K562 (cell line): Measurements from ENCODE around the gene MYL3. TPM values are rescaled to one million over a fixed set of nuclear protein-coding genes. Genes with fewer than 3 reads are reported as not detected.

ENCODE experiments used
- ADNP ChIP-seq: fragments of 200-800 bp; sonication (Bioruptor generic); IDR thresholded peaks from 2 replicates; pipeline ENCODE4 v1.6.1; 2016; ENCODE audit warnings: missing genetic modification characterization, missing compliant biosample characterization
- ARID2 ChIP-seq: fragments of 450-650 bp; IDR thresholded peaks from 2 replicates; pipeline ENCODE4 v1.6.1; 2017; ENCODE audit warnings: antibody characterized with exemption, mild to moderate bottlenecking
- BCOR ChIP-seq: fragments of 450-650 bp; IDR thresholded peaks from 2 replicates; pipeline ENCODE4 v1.6.1; 2016
- BMI1 ChIP-seq: fragments of 150-350 bp; IDR thresholded peaks from 2 replicates; pipeline ENCODE4 v1.6.1; 2014; ENCODE audit warnings: low read length
- C11orf30 ChIP-seq: fragments of 450-650 bp; IDR thresholded peaks from 2 replicates; pipeline ENCODE4 v1.6.1; 2016; ENCODE audit warnings: low read depth, mild to moderate bottlenecking
- CBX3 ChIP-seq, 2 experiments: IDR thresholded peaks; 1 replicate in 1 of 2; 2 replicates in 1 of 2; pipeline ENCODE4 v1.6.1; 2012; ENCODE audit warnings: inconsistent platforms in 2 of 2, low read length in 2 of 2, borderline replicate concordance in 1 of 2, control low read depth in 1 of 2
- CREM ChIP-seq: IDR thresholded peaks from 2 replicates; pipeline ENCODE4 v1.6.1; 2014; ENCODE audit warnings: antibody characterized with exemption, low read depth
- EZH2 ChIP-seq: IDR thresholded peaks from 2 replicates; pipeline ENCODE4 v1.6.1; 2012; ENCODE audit warnings: low read depth, mild to moderate bottlenecking, inconsistent platforms, low read length, borderline replicate concordance
- FOXJ2 ChIP-seq: fragments of 200-800 bp; sonication (Bioruptor generic); IDR thresholded peaks from 2 replicates; pipeline ENCODE4 v1.6.1; 2016; ENCODE audit warnings: missing genetic modification characterization, missing compliant biosample characterization
- GATA2 ChIP-seq: sonication (generic); formaldehyde crosslinking; IDR thresholded peaks from 2 replicates; pipeline ENCODE4 v1.4.0; 2020; ENCODE audit warnings: mild to moderate bottlenecking, missing genetic modification reagents
- KAT7 ChIP-seq: sonication (generic); formaldehyde crosslinking; IDR thresholded peaks from 2 replicates; pipeline ENCODE4 v1.8.0; 2022; ENCODE audit warnings: missing genetic modification reagents, mild to moderate bottlenecking, borderline replicate concordance
- KDM1A ChIP-seq, 2 experiments: fragments of 450-650 bp; IDR thresholded peaks; 2 replicates each; pipeline ENCODE4 v1.6.1; 2016; ENCODE audit warnings: mild to moderate bottlenecking in 2 of 2
- MEIS2 ChIP-seq: fragments of 450-650 bp; IDR thresholded peaks from 2 replicates; pipeline ENCODE4 v1.6.1; 2014; ENCODE audit warnings: mild to moderate bottlenecking; ENCODE audit not compliant: partially characterized antibody
- NCOA1 ChIP-seq: fragments of 450-650 bp; IDR thresholded peaks from 2 replicates; pipeline ENCODE4 v1.6.1; 2016; ENCODE audit warnings: low read depth
- NFIC ChIP-seq: fragments of 450-650 bp; IDR thresholded peaks from 2 replicates; pipeline ENCODE4 v1.6.1; 2017; ENCODE audit warnings: mild to moderate bottlenecking, inconsistent platforms
- NFIX ChIP-seq: fragments of 250-450 bp; sonication (Bioruptor Pico); IDR thresholded peaks from 2 replicates; pipeline ENCODE4 v1.4.0; 2020; ENCODE audit warnings: low read depth, mild to moderate bottlenecking, moderate library complexity
- NFRKB ChIP-seq: fragments of 450-650 bp; IDR thresholded peaks from 2 replicates; pipeline ENCODE4 v1.6.1; 2016; ENCODE audit warnings: low read depth
- SOX6 ChIP-seq: fragments of 450-650 bp; IDR thresholded peaks from 2 replicates; pipeline ENCODE4 v1.6.1; 2014; ENCODE audit warnings: mild to moderate bottlenecking
- SPI1 ChIP-seq: IDR thresholded peaks from 2 replicates; pipeline ENCODE4 v1.6.1; 2011; ENCODE audit warnings: low read depth, low read length, control low read depth, borderline replicate concordance
- SRSF3 ChIP-seq: fragments of 200-400 bp; formaldehyde crosslinking; IDR thresholded peaks from 2 replicates; pipeline ENCODE4 v1.6.1; 2016; ENCODE audit warnings: mild to moderate bottlenecking, low read length, moderate library complexity; ENCODE audit not compliant: insufficient read depth
- TAF9B ChIP-seq: fragments of 450-650 bp; IDR thresholded peaks from 2 replicates; pipeline ENCODE4 v1.6.1; 2018; ENCODE audit warnings: mild to moderate bottlenecking; ENCODE audit not compliant: partially characterized antibody
- XRCC4 ChIP-seq: IDR thresholded peaks from one replicate; pipeline ENCODE4 v1.6.1; 2011; ENCODE audit not compliant: insufficient read depth, insufficient read length; ENCODE audit errors: extremely low read depth
- ZKSCAN1 ChIP-seq: fragments of 150-350 bp; IDR thresholded peaks from 2 replicates; pipeline ENCODE4 v1.6.1; 2016; ENCODE audit warnings: low read depth, low read length
- ZKSCAN3 ChIP-seq: fragments of 250-450 bp; sonication (Bioruptor Pico); IDR thresholded peaks from 2 replicates; pipeline ENCODE4 v1.4.0; 2020
- ZNF263 ChIP-seq: sonication (generic); formaldehyde crosslinking; IDR thresholded peaks from 2 replicates; pipeline ENCODE4 v1.8.0; 2022; ENCODE audit warnings: mild to moderate bottlenecking, missing genetic modification reagents, borderline replicate concordance
- ZNF668 ChIP-seq: fragments of 250-450 bp; sonication (Bioruptor Pico); IDR thresholded peaks from 2 replicates; pipeline ENCODE4 v1.8.0; 2022; ENCODE audit warnings: mild to moderate bottlenecking, inconsistent platforms
- ZNF79 ChIP-seq: fragments of 250-450 bp; sonication (Bioruptor Pico); IDR thresholded peaks from 2 replicates; pipeline ENCODE4 v1.4.0; 2020; ENCODE audit warnings: low read depth, mild to moderate bottlenecking, moderate library complexity
- ZNF830 ChIP-seq: fragments of 250-450 bp; sonication (Bioruptor Pico); IDR thresholded peaks from 2 replicates; pipeline ENCODE4 v1.5.0; 2021; ENCODE audit warnings: mild to moderate bottlenecking
- polyA plus RNA-seq, 8 experiments: library from polyadenylated mRNA; depleted of rRNA in 4 of 8; stranded (reverse) in 5 of 8; unstranded in 3 of 8; fragments of >200 nt; fragmentation: Nextera tagmentation in 2 of 8; fragmentation: Illumina TruSeq in 1 of 8; extraction: Ambion mirVana in 2 of 8; extraction: Trizol in 1 of 8; gene quantifications; 2 replicates each; pipeline versions ENCODE4 v1.2.1 to v1.2.3, GENCODE V29; 2011 to 2014; ENCODE audit warnings: inconsistent platforms in 1 of 8, missing spikeins in 1 of 8
- total RNA-seq, 7 experiments: library from RNA; depleted of rRNA in 6 of 7; stranded (reverse); fragments of >200 nt in 6 of 7; fragmentation: Illumina TruSeq in 2 of 7; extraction: Trizol in 2 of 7; gene quantifications; 2 replicates each; pipeline versions ENCODE4 v1.2.1 to v1.2.3, GENCODE V29; 2011 to 2021; ENCODE audit warnings: low replicate concordance in 1 of 7
- TF ChIP-seq, protein P1 (sequence below): sonication (generic); formaldehyde crosslinking; IDR thresholded peaks from 2 replicates; pipeline ENCODE4 v1.8.1; 2023; ENCODE audit warnings: mild to moderate bottlenecking, missing genetic modification reagents
- TF ChIP-seq, protein P2 (sequence below): sonication (generic); formaldehyde crosslinking; IDR thresholded peaks from 2 replicates; pipeline ENCODE4 v1.9.0; 2022; ENCODE audit warnings: mild to moderate bottlenecking, missing genetic modification reagents

The MYL3 gene
- total and polyA plus RNA-seq, 9 of the 15 experiments (the other 6 are each of a cell fraction or from before 2014, with no cell fraction given): 0.14 to 0.45 TPM; not detected in 7

DNA sequence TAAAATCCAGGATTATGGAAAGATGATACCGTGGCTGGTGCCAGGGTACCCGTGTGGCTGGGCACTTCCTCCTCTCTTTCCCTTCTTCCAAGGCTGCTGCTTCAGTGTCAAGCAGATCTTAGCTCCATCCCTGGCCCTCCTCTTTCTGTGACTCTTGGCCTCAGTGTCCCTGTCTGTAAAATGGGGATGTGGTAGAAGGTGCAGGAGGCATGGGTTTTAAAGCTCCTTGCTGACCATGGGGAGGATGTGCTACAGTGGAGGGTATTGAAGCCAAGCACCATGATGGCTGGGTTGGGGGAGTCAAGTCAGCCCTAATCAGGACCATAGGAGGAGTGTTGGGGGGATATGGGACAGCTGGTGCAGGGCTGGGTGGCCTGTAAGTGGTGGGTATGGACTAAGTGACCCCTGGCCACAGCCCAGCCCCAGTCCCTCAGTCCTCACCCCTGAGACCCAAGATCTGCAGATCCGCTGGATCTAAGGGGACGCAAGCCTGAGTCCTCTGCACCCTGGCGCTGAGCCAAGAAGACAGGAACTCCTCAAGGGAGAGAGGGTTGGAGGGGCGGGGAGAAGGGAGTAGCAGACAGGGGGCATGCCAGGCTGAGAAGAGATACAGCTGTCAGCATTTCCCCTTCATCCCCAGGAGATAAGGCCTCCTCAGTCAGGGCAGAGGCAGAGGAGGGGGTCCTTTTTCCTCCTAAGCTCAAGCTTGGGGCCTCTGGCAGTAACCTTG lies 26.3 kb upstream of the MYL3 start (continued):
- TF ChIP-seq, protein P1, sequence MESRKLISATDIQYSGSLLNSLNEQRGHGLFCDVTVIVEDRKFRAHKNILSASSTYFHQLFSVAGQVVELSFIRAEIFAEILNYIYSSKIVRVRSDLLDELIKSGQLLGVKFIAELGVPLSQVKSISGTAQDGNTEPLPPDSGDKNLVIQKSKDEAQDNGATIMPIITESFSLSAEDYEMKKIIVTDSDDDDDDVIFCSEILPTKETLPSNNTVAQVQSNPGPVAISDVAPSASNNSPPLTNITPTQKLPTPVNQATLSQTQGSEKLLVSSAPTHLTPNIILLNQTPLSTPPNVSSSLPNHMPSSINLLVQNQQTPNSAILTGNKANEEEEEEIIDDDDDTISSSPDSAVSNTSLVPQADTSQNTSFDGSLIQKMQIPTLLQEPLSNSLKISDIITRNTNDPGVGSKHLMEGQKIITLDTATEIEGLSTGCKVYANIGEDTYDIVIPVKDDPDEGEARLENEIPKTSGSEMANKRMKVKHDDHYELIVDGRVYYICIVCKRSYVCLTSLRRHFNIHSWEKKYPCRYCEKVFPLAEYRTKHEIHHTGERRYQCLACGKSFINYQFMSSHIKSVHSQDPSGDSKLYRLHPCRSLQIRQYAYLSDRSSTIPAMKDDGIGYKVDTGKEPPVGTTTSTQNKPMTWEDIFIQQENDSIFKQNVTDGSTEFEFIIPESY (CRISPR knock-in tag): no peak
- TF ChIP-seq TAF9B (no peak), CBX3 (IDR thresholded peaks at IDR 0.05; ENCODE audit: borderline replicate concordance in 1 of 2, low read length in 2 of 2) (no peak), CREM (no peak), ZKSCAN3 (CRISPR knock-in tag) (no peak), BMI1 (no peak), ZNF668 (no peak), SRSF3 (no peak), ZNF830 (CRISPR knock-in tag) (no peak), SPI1 (0 out of 2 replicates have a peak, but pooled peaks have one; percentile 9), BCOR (peak; percentile 90), EZH2 (no peak), ZNF79 (CRISPR knock-in tag) (no peak), FOXJ2 (no peak), GATA2 (CRISPR knock-in tag) (no peak), MEIS2 (peak; percentile 42), ADNP (tag) (peak; percentile 60; the same call in 1 of the 2 replicates), SOX6 (no peak), NFRKB (no peak), ZNF263 (CRISPR knock-in tag) (peak; percentile 65), KAT7 (CRISPR knock-in tag) (no peak), ARID2 (no peak), NFIC (peak; percentile 97), ZKSCAN1 (no peak), KDM1A (IDR thresholded peaks at IDR 0.05) (peak; percentile 38 to 61; a peak in 1 of 4 replicates), C11orf30 (no peak), XRCC4 (no peak), NCOA1 (no peak), NFIX (peak; percentile 58; the same call in 1 of the 2 replicates)
- TF ChIP-seq, protein P2, sequence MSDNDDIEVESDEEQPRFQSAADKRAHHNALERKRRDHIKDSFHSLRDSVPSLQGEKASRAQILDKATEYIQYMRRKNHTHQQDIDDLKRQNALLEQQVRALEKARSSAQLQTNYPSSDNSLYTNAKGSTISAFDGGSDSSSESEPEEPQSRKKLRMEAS (CRISPR knock-in tag): peak; percentile 5; the same call in 1 of the 2 replicates
